ENCODE results near the gene P2RX2.

The P2RX2 gene

GRCh38 chr12:132618683-132619043, at the start of gene P2RX2:
P2RX2 (plus strand) TSS chr12:132618776; CDS start chr12:132618817, 41 bp downstream.
- DNase-seq, result no peak

- no peak for DNase-seq
Observed at GRCh38 chr12:132568826-132569480, 49.6 kb upstream of the P2RX2 start.

- DNase-seq, result no peak
Observed at GRCh38 chr12:132569856-132570480, 48.6 kb upstream of the P2RX2 start.

- DNase-seq, result no peak
Observed at GRCh38 chr12:132570635-132571034, 47.9 kb upstream of the P2RX2 start.

- DNase-seq, result no peak
Observed at GRCh38 chr12:132571051-132571450, 47.5 kb upstream of the P2RX2 start.

GRCh38 chr12:132571598-132571997, 47.0 kb upstream of the P2RX2 start:
- DNase-seq, result no peak

- DNase-seq, result no peak
Observed at GRCh38 chr12:132572106-132572505, 46.5 kb upstream of the P2RX2 start.

- DNase-seq, result no peak
Observed at GRCh38 chr12:132572801-132573760, 45.5 kb upstream of the P2RX2 start.

GRCh38 chr12:132574271-132574996, 44.1 kb upstream of the P2RX2 start:
- DNase-seq, result no peak

- no peak for DNase-seq
Observed at GRCh38 chr12:132575661-132576060, 42.9 kb upstream of the P2RX2 start.

- DNase-seq, result no peak
Observed at GRCh38 chr12:132576701-132577100, 41.9 kb upstream of the P2RX2 start.

- DNase-seq, result no peak
Observed at GRCh38 chr12:132577191-132577920, 41.2 kb upstream of the P2RX2 start.

- no peak for DNase-seq
Observed at GRCh38 chr12:132578118-132578517, 40.5 kb upstream of the P2RX2 start.

- no peak for DNase-seq
Observed at GRCh38 chr12:132578826-132579225, 39.8 kb upstream of the P2RX2 start.

- no peak for DNase-seq
Observed at GRCh38 chr12:132579744-132580143, 38.8 kb upstream of the P2RX2 start.

- DNase-seq, result no peak
Observed at GRCh38 chr12:132580701-132581292, 37.8 kb upstream of the P2RX2 start.

- no peak for DNase-seq
Observed at GRCh38 chr12:132581348-132582057, 37.1 kb upstream of the P2RX2 start.

GRCh38 chr12:132582058-132582420, 36.5 kb upstream of the P2RX2 start:
- no peak for DNase-seq

GRCh38 chr12:132582582-132583410, 35.8 kb upstream of the P2RX2 start:
- DNase-seq, result no peak

GRCh38 chr12:132583411-132583710, 35.2 kb upstream of the P2RX2 start:
- no peak for DNase-seq

GRCh38 chr12:132583736-132584135, 34.8 kb upstream of the P2RX2 start:
- DNase-seq, result no peak
